M059J (cell line): ENCODE measurements around the gene CCSER1. TPM values are rescaled to one million over a fixed set of nuclear protein-coding genes. Genes with fewer than 3 reads are reported as not detected.
"Not testable (repeated sequence)": the region's sequence is repeated elsewhere in the genome, so short reads cannot be mapped to it uniquely, and the experiment has no call there.

Experiments
- DNase-seq: peaks from one replicate; pipeline ENCODE4 v3.0.0-alpha.2; 2012; ENCODE audit warnings: low read depth
- total RNA-seq: library from RNA; depleted of rRNA; stranded (reverse); fragments of >200 nt; shearing (Covaris generic); gene quantifications from 2 replicates; pipeline ENCODE4 v1.2.3, GENCODE V29; 2014

The CCSER1 gene
- total RNA-seq, 1 experiment from 2014 or later = not detected

- DNase-seq = peak; percentile 0
Measured at GRCh38 chr4:91032725-91033445, 905.7 kb downstream of the CCSER1 start.

GRCh38 chr4:91035276-91035675, 908.1 kb downstream of the CCSER1 start:
- peak; percentile 7 for DNase-seq

- DNase-seq = no peak
Measured at GRCh38 chr4:91037951-91038350, 910.8 kb downstream of the CCSER1 start.

- no peak for DNase-seq
Measured at GRCh38 chr4:91057871-91058270, 930.7 kb downstream of the CCSER1 start.

GRCh38 chr4:91058345-91058744, 931.2 kb downstream of the CCSER1 start:
- DNase-seq = peak; percentile 38

- peak; percentile 69 for DNase-seq
Measured at GRCh38 chr4:91064157-91064853, 937.1 kb downstream of the CCSER1 start.

GRCh38 chr4:91065117-91065516, 937.9 kb downstream of the CCSER1 start:
- DNase-seq = no peak

GRCh38 chr4:91070736-91071135, 943.5 kb downstream of the CCSER1 start:
- DNase-seq = no peak

GRCh38 chr4:91076147-91076546, 949.0 kb downstream of the CCSER1 start:
- no peak for DNase-seq

GRCh38 chr4:91085961-91086360, 958.8 kb downstream of the CCSER1 start:
- DNase-seq = no peak

- DNase-seq = peak; percentile 4
Measured at GRCh38 chr4:91087743-91088142, 960.5 kb downstream of the CCSER1 start.

- no peak for DNase-seq
Measured at GRCh38 chr4:91089178-91089577, 962.0 kb downstream of the CCSER1 start.

- DNase-seq = no peak
Measured at GRCh38 chr4:91092398-91092980, 965.3 kb downstream of the CCSER1 start.

- not testable (repeated sequence) for DNase-seq
Measured at GRCh38 chr4:91094220-91094619, 967.0 kb downstream of the CCSER1 start.

GRCh38 chr4:91099666-91100065, 972.5 kb downstream of the CCSER1 start:
- DNase-seq = no peak

- DNase-seq = no peak
Measured at GRCh38 chr4:91108751-91109150, 981.6 kb downstream of the CCSER1 start.

GRCh38 chr4:91111556-91111955, 984.4 kb downstream of the CCSER1 start:
- no peak for DNase-seq

GRCh38 chr4:91113130-91113706, 986.0 kb downstream of the CCSER1 start:
- peak; percentile 8 for DNase-seq

GRCh38 chr4:91114386-91114785, 987.2 kb downstream of the CCSER1 start:
- no peak for DNase-seq

GRCh38 chr4:91116861-91117260, 989.7 kb downstream of the CCSER1 start:
- DNase-seq = peak; percentile 3

GRCh38 chr4:91118597-91118996, 991.4 kb downstream of the CCSER1 start:
- DNase-seq = no peak

GRCh38 chr4:91123742-91124141, 996.5 kb downstream of the CCSER1 start:
- DNase-seq = no peak

GRCh38 chr4:91127192-91127591, 1000.0 kb downstream of the CCSER1 start:
- no peak for DNase-seq
